Left ventricle myocardium inferior (tissue), 1 donor: ENCODE measurements around the gene TOE1. TPM values are rescaled to one million over a fixed set of nuclear protein-coding genes. Genes with fewer than 3 reads are reported as not detected.
A peak's percentile ranks its signal among the peaks of the same experiment; 100 is the strongest.

Experiments used
- DNase-seq: peaks from one replicate; pipeline ENCODE4 v3.0.0-alpha.2; 2020
- H3K27ac ChIP-seq: fragments of 200-600 bp; replicated peaks from 2 replicates; pipeline ENCODE4 v1.8.0; 2021
- H3K27me3 ChIP-seq: fragments of 200-600 bp; 2 replicates; pipeline ENCODE4 v1.8.0; 2021; ENCODE audit warnings: low read depth
- H3K36me3 ChIP-seq: fragments of 200-600 bp; 2 replicates; pipeline ENCODE4 v1.8.0; 2021
- H3K4me1 ChIP-seq: fragments of 200-600 bp; 2 replicates; pipeline ENCODE4 v1.8.0; 2021
- H3K4me3 ChIP-seq: fragments of 200-600 bp; 2 replicates; pipeline ENCODE4 v1.8.0; 2021; ENCODE audit warnings: mild to moderate bottlenecking, moderate library complexity
- H3K9me3 ChIP-seq: fragments of 200-600 bp; replicated peaks from 2 replicates; pipeline ENCODE4 v1.8.0; 2021
- CTCF ChIP-seq: fragments of 200-600 bp; IDR thresholded peaks from 2 replicates; pipeline ENCODE4 v1.8.0; 2021; ENCODE audit warnings: antibody characterized with exemption, mild to moderate bottlenecking, borderline replicate concordance
- intact Hi-C: fragments of 100-400 bp; cut with micrococcal nuclease; formaldehyde crosslinking; loops from one replicate; pipeline ENCODE4 v1.11.0; 2022
- total RNA-seq: library from RNA; stranded (reverse); fragmentation: NEBNext Ultra II Directional; extraction: Animal tissue kit (Norgen Biotek cat#: 25700); gene quantifications from one replicate; pipeline ENCODE4 v1.2.1, GENCODE V29; 2021
- donor health status: DM: no; HTN: yes; CAD: no; lungs with severe emphysema.

TOE1 gene
- total RNA-seq, 1 donor from 2014 or later, result 3.2 TPM

GRCh38 chr1:45335855-45336324 is 4.1 kb upstream of the TOE1 start:
- Histone ChIP-seq H3K27ac (no peak overlapping the region), H3K4me1 (peaks cover 34% of the 10 kb centered on the region), H3K9me3 (no peaks in the 10 kb centered on the region), H3K27me3 (no peaks in the 10 kb centered on the region), H3K36me3 (peaks cover 33% of the 10 kb centered on the region), H3K4me3 (no peak overlapping the region)
- TF ChIP-seq CTCF, result no peak
- no peak for DNase-seq
- intact Hi-C loops, result no loop called here

GRCh38 chr1:45337630-45338325 is 2.2 kb upstream of the TOE1 start:
- no peak for TF ChIP-seq CTCF
- no peaks in the 10 kb centered on the region for H3K9me3 ChIP-seq

DNA sequence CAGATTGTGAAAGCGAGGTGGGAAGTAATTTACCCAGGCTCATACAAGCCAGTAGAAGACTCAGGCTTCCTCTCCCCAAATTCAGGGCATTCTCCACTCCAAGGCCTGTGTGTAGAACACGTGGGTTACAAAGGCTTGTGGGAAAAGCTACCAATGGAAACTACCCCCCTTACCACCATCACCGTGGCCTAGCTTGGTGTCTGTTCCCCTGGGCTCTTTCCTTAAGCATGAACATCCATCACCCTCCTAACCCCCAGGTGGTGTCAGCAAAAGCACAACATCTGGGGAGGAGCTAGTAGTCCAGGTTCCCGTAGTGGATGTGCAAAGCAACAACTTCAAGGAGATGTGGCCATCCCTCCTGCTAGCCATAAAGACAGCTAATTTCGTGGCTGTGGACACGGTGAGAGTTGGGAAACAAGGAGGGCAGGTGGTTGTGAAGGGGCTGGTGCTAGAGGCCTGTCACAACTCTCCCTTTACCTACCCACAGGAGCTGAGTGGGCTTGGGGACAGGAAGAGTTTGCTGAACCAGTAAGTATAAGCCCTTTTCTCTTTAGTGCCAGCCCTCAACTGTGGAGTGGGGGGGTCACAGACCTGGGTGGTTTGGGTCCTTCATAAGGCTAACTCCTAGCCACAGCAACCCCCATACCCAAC is 971 bp downstream of the TOE1 start:
- H3K4me1 ChIP-seq, result peaks cover 42% of the 10 kb centered on the region
- no peaks in the 10 kb centered on the region for H3K9me3 ChIP-seq
- no peaks in the 10 kb centered on the region for H3K27me3 ChIP-seq
- intact Hi-C loops, result no loop called here
- peaks cover 34% of the 10 kb centered on the region for H3K36me3 ChIP-seq
- no peak for DNase-seq
- H3K27ac ChIP-seq, result peak overlapping the region; percentile 100
- no peak for TF ChIP-seq CTCF
- peak overlapping the region; percentile 97 for H3K4me3 ChIP-seq

More at GRCh38 chr1:45337630-45338325, 2.2 kb upstream of the TOE1 start:
- no peak overlapping the region for H3K27ac ChIP-seq
- DNase-seq, result no peak
- intact Hi-C loops, result no loop called here
- peaks cover 51% of the 10 kb centered on the region for H3K4me1 ChIP-seq
- H3K27me3 ChIP-seq, result no peaks in the 10 kb centered on the region
- H3K36me3 ChIP-seq, result peaks cover 27% of the 10 kb centered on the region
- no peak overlapping the region for H3K4me3 ChIP-seq

DNA sequence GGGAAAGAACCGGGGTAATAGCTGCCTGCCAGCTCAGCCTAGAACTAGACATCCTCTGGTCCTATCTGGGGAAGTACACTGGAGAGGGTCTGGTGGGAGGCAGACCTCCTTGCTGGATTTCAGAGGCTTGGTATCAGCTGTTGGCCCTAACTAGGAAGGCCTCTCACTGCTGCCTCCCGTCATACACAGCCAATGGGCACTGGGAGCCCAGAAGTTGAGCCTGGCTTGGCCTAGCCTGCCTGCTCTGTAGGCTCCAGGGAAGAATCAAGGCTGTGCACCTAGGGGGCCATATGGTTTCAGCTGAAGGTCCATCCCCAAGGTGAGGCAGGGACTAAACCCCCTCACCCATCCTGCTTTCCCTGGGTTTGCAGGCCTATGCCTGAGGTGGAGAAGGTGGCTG is 4.5 kb downstream of the TOE1 start:
- no peak overlapping the region for H3K27ac ChIP-seq
- H3K9me3 ChIP-seq, result no peaks in the 10 kb centered on the region
- H3K4me3 ChIP-seq, result no peak overlapping the region
- H3K27me3 ChIP-seq, result no peaks in the 10 kb centered on the region
- H3K36me3 ChIP-seq, result peaks cover 34% of the 10 kb centered on the region
- intact Hi-C loops, result no loop called here
- TF ChIP-seq CTCF, result no peak
- DNase-seq, result no peak
- peaks cover 54% of the 10 kb centered on the region for H3K4me1 ChIP-seq

GRCh38 chr1:45345014-45345413 is 5.0 kb downstream of the TOE1 start:
- Histone ChIP-seq H3K36me3 (peaks cover 34% of the 10 kb centered on the region), H3K9me3 (no peaks in the 10 kb centered on the region), H3K27me3 (no peaks in the 10 kb centered on the region), H3K4me1 (peaks cover 52% of the 10 kb centered on the region), H3K4me3 (no peak overlapping the region), H3K27ac (no peak overlapping the region)
- intact Hi-C loops, result no loop called here
- no peak for DNase-seq
- no peak for TF ChIP-seq CTCF
